ENCODE measurements around the gene C3orf70. TPM values are rescaled to one million over a fixed set of nuclear protein-coding genes. Genes with fewer than 3 reads are reported as not detected.

Gene C3orf70
- total and polyA plus RNA-seq, 3 donors from 2014 or later, result 11.9 to 33.5 (median 21.0) TPM

DNA sequence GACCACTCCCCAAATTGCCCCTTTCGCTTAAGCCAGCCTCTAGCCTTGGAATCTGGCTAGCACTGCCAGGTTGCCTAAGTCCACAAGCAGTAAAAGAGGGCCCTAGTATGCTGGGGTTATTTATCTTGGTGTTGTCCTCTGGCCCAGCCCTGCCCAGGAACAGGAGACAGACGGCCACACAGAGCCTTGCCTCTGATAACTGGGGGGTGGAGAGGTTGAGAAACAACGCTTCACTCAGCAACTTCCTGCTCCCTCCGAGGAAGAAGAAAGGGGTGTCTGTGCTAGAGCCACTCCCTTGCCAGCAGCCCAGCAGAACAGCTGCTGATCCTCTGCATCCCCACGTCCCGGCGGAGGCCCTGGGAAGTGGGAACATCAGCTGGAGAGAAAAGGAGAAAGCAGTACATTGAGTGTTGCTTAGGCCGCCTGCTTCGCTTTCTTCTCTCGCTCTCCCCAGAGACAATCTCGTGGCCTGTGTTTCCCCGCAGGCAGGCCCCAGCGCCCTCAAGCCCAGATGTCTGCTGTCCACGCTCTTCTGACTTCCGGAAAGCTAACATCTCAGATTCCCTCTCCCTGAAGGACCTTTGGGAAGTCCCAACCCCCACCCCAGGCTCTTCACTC, 22.6 kb upstream of the C3orf70 start:
- DNase-seq, result peak; percentile 57
- WGBS, 2 donors, result 23 to 35% methylated on average over 12 to 15 of the region's 15 CpGs
- Histone ChIP-seq H3K27ac (peak overlapping the region; percentile 35 to 71), H3K4me1 (peaks cover 10% of the 10 kb centered on the region), H3K27me3 (no peaks in the 10 kb centered on the region), H3K36me3 (ENCODE audit: low read depth, missing control alignments) (no peaks in the 10 kb centered on the region), H3K9me3 (no peaks in the 10 kb centered on the region), H3K4me3 (no peak overlapping the region)
- intact Hi-C loops (cut with DNase I; ENCODE audit: low total_unique reads), result loop anchor here (5.0 kb wide), 1 partner anchor 303 kb away; no protein-coding TSS in a partner anchor
- TF ChIP-seq, protein P1, sequence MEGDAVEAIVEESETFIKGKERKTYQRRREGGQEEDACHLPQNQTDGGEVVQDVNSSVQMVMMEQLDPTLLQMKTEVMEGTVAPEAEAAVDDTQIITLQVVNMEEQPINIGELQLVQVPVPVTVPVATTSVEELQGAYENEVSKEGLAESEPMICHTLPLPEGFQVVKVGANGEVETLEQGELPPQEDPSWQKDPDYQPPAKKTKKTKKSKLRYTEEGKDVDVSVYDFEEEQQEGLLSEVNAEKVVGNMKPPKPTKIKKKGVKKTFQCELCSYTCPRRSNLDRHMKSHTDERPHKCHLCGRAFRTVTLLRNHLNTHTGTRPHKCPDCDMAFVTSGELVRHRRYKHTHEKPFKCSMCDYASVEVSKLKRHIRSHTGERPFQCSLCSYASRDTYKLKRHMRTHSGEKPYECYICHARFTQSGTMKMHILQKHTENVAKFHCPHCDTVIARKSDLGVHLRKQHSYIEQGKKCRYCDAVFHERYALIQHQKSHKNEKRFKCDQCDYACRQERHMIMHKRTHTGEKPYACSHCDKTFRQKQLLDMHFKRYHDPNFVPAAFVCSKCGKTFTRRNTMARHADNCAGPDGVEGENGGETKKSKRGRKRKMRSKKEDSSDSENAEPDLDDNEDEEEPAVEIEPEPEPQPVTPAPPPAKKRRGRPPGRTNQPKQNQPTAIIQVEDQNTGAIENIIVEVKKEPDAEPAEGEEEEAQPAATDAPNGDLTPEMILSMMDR (IDR thresholded peaks at IDR 0.05), result no peak
- TF ChIP-seq POLR2A (IDR thresholded peaks at IDR 0.05), result no peak

DNA sequence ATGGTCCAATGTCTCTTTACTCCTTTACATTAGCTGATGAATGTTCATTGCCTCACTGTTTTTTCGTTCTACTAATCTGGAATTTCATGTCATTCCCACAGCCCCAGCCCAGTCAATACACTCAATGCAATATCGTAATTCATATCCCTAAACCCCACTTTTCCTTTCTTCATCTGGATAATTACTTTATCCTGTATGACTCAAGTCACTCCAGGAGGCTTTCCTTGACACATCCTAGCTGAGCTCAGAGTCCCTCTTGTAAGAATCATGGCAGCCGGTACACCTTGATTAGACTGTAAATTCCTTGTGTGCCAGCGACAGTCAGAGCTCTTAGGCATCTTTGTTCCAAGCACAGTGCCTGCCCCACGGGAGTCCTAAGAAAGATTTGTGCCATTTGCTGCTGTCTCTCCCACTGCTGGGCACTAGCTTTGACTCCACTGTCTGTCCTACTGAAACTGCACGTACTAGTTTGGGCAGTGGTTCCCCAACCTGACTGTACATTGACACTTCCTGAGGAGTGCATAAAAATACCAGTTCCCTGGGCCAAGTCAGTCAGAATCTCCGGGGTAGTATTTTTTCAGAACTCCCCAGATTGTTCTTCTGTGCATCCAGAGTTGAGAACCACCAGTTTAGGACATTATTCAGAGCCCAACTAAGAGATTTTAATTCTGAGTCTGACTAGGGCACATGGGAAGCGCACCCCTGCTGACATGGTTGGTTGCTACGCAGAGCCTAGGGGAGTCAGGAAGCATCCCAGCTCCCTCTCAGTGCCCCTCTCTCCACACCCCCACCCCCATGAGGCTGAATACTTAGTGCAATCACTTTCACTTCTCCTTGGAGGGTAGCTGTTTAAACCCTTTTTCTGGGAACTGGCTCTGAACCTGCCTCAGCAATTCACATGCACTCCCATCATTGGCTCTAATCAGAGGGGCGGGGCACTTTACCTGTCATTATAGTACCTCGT, 19.5 kb upstream of the C3orf70 start:
- Histone ChIP-seq H3K4me1 (peaks cover 10% of the 10 kb centered on the region), H3K27ac (no peak overlapping the region), H3K27me3 (no peaks in the 10 kb centered on the region), H3K4me3 (no peak overlapping the region), H3K36me3 (ENCODE audit: low read depth, missing control alignments) (no peaks in the 10 kb centered on the region), H3K9me3 (no peaks in the 10 kb centered on the region)
- no peak for DNase-seq
- 78 to 82% methylated on average over 10 to 11 of the region's 11 CpGs for WGBS, 2 donors
- TF ChIP-seq, protein P1 (IDR thresholded peaks at IDR 0.05), result no peak
- TF ChIP-seq POLR2A (IDR thresholded peaks at IDR 0.05), result no peak
- intact Hi-C loops (cut with DNase I; ENCODE audit: low total_unique reads), result no loop called here

- TF ChIP-seq POLR2A (IDR thresholded peaks at IDR 0.05), result no peak
- H3K27me3 ChIP-seq, result no peaks in the 10 kb centered on the region
- H3K4me3 ChIP-seq, result no peak overlapping the region
- no peaks in the 10 kb centered on the region for H3K36me3 ChIP-seq (ENCODE audit: low read depth, missing control alignments)
- no peaks in the 10 kb centered on the region for H3K4me1 ChIP-seq
- H3K9me3 ChIP-seq, result no peaks in the 10 kb centered on the region
- no peak for DNase-seq
- no peak overlapping the region for H3K27ac ChIP-seq
- intact Hi-C loops (cut with DNase I; ENCODE audit: low total_unique reads), result no loop called here
- WGBS, 2 donors, result 67 to 70% methylated on average over 6 of the region's 6 CpGs
These were observed 11.8 kb upstream of the C3orf70 start for GRCh38 chr3:185164428-185165217.

- no peaks in the 10 kb centered on the region for H3K36me3 ChIP-seq (ENCODE audit: low read depth, missing control alignments)
- H3K27ac ChIP-seq, result no peak overlapping the region
- H3K9me3 ChIP-seq, result no peaks in the 10 kb centered on the region
- 67 to 81% methylated on average over 7 to 8 of the region's 8 CpGs for WGBS, 2 donors
- H3K4me3 ChIP-seq, result no peak overlapping the region
- TF ChIP-seq, protein P1 (IDR thresholded peaks at IDR 0.05), result no peak
- TF ChIP-seq POLR2A (IDR thresholded peaks at IDR 0.05), result no peak
- DNase-seq, result no peak
- H3K27me3 ChIP-seq, result no peaks in the 10 kb centered on the region
- intact Hi-C loops (cut with DNase I; ENCODE audit: low total_unique reads), result no loop called here
- no peaks in the 10 kb centered on the region for H3K4me1 ChIP-seq
These were observed 9.8 kb upstream of the C3orf70 start for GRCh38 chr3:185162634-185163033.

GRCh38 chr3:185161761-185162160, 8.9 kb upstream of the C3orf70 start:
- Histone ChIP-seq H3K36me3 (ENCODE audit: low read depth, missing control alignments) (no peaks in the 10 kb centered on the region), H3K9me3 (no peaks in the 10 kb centered on the region), H3K4me1 (no peaks in the 10 kb centered on the region), H3K27ac (no peak overlapping the region), H3K27me3 (no peaks in the 10 kb centered on the region), H3K4me3 (no peak overlapping the region)
- intact Hi-C loops (cut with DNase I; ENCODE audit: low total_unique reads), result no loop called here
- TF ChIP-seq, protein P1 (IDR thresholded peaks at IDR 0.05), result no peak
- TF ChIP-seq POLR2A (IDR thresholded peaks at IDR 0.05), result no peak
- no peak for DNase-seq
- 75 to 81% methylated on average over 5 of the region's 5 CpGs for WGBS, 2 donors
